CMK (cell line): ENCODE results near the gene DIO3.
"Not testable (repeated sequence)": the region's sequence is repeated elsewhere in the genome, so short reads cannot be mapped to it uniquely, and the experiment has no call there.

Experiments
- DNase-seq: peaks from one replicate; pipeline ENCODE4 v3.0.0-alpha.2; 2010; ENCODE audit warnings: low read depth

Gene DIO3

DNA sequence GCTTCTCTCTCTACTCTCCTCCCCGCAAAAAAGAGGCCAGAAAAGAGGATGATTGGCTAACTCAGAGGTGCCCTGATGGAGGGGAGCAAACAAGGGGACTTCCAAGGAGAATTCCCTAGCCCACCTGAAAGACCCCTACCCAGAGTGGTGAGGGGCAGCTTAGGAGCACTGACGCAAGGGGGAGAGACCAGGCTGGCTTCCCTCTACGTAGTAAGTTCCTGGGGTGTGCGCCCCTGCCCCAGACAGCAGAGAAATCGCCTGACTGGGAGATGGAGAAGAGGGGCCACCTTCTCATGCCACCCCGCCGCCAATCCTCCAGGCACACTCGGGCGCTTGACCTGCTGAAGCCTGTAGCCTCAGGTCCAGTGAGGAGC, 2.1 kb upstream of the DIO3 start:
- no peak for DNase-seq

DNA sequence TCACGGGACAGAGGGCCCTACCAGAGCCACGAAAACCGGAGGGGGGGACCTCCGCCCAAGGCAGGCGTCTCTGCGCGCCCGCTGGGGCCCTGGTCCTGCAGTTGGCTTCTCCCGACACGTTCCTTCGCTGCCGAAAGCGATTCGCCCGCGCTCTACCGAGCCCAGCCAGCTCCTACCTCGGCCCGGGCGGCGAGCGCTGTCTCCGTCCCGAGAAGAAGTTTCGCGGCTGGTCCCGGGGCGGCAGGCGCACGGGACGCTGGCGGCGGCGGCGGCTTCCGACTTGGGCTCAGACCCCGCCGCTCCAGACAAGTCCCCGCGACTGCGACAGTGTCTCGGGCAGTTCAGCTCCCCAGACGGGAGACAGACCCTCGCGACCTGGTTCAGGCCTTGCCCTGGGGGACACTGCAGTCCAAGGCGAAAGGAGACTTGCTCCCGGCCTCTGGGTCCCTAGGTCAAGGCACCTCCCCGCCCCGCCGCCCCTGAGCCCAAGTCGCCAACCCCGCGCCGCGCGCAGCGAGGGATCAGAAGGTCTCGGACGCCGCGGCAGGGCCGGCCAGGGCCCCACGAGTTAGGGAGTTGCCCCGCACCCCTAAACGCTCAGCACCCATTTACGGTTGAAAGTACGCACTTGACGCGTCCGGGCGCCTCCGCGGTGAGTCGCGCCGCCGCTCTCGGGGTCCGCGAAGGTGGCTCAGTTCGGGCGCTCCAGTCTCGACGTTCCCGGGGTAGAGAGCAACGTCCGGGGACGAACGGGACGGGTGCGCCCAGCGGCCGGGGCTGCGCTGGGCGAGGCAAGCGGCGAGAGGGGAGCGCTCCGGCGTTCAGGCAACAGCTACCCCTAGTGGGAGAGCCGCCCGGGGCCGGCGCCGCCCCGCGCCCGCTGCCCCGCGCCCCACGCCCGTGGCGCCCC, 1.4 kb upstream of the DIO3 start:
- no peak for DNase-seq

DNA sequence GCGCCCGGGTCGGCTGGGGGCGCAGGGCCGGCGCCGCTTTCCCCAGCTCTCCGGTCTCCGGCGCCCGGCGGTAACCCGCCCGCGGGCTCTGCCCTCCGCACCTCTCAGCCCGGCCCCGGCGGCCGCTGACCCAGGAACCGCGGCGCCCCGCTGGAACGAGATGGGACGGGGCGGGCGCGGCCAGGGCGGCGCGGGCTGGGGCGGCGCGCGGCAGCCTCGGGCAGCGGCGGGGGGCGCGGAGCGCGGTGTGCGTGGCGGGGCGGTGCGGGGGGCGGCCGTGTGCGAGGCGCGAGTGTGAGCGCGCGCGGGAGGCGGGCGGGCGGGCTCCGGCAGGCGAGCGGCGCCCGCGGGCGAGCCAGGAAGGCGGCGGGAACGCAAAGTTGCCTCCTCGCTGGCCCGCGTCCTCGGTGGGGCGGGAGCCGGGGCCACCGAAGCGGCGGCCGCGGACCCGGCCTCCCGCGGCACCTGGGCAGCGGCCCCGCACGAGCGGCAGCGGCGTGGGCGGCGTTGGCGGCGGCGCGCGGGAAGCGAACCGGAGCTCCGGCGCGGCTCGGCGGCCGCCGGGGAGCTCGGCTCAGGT, 671 bp upstream of the DIO3 start:
- no peak for DNase-seq

DNA sequence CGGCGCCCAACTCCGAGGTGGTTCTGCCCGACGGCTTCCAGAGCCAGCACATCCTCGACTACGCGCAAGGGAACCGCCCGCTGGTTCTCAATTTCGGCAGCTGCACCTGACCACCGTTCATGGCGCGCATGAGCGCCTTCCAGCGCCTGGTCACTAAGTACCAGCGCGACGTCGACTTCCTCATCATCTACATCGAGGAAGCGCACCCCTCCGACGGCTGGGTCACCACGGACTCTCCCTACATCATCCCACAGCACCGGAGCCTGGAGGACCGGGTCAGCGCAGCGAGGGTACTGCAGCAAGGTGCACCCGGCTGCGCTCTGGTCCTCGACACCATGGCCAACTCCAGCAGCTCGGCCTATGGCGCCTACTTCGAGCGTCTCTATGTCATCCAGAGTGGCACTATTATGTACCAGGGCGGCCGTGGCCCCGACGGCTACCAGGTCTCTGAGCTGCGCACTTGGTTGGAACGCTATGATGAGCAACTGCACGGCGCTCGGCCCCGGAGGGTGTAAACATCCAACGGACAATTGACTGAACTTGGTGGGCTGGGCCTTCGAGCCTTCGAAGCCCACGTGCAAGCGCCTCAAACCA, 699 bp downstream of the DIO3 start:
- DNase-seq = no peak

DNA sequence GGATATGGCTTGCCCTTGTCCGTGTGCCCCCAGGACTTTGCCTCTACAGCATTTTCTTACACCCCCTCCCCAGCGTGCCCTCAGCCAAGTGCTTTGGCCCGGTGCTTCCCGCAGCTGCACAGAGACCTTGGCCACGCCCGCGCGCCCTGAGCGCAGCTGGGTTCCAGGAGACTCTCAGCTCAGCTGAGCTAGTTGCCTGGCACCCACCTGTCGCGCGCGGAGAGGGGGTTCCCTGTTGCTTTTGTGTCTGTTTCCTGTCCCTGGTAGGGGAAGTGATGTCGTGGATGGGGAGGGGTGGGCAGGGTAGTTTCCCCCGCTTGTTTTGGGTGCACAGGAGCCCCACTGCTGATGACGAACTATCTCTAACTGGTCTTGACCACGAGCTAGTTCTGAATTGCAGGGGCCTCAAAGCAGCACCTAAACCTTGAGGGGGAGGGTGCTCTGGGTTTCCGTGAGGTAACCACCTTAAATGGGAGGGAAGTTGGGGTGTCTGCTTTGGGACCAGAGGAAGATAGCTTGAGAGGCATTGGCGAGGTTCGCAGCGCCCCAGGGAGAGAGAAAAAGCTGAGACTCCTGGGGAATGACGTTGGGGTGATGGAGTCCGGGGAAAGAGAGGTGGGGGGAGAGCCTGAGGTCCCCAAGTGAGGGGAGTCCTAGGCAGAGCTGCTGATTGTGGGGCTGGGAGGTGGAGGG, 1.5 kb downstream of the DIO3 start:
- no peak for DNase-seq

DNA sequence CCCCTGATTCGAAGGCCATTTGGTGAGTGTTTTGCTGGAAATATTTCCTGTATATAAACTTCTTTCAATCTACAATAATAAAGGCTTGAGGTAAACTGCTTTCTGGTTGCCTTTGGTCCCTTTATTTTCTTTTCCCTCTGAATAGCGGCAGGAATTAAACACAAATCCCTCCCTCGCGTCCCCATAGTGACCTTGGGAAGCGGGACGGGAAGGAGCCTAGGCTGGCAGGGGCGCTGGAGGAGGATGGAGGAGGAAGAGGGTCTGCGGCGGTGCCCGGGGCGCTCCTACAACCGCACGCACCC, 2.0 kb downstream of the DIO3 start:
- DNase-seq = no peak

DNA sequence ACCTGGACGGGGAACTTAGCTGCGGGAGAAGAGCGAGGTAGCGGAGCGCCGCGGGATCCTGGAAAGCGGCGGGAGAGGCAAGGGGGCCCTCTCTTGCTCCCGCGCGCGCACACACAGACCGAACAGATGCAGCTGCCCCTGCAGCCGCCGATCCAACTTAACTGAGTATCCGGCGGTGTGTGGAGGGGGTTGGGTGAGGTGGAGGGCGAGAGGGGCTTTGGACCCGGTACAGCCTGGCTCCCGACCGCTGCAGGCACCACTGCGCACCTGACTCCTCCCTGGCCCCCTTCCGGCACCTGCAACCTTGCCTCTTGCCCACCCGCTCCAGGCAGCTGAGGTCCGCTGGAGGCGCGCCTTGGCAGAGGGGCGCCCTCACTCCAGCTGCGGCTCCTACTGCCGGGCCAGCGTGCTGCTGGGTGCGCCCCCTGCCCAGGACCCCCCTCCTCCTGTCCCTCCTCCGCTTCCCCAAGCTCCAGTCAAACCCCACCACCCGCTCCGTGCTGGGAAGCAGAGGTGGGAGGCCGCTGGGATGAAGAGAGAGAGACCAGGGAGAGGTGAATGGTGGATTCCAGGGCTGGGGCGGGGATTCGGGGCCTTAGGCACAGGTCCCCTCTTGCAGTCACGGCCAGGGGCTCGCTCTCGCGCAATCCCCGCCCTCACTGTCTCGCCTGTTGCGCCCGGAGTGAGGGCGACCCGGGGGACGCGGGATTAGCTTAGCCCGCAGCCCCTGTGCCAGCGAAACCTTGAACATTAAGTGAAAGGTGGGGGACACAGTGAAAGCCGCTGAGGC, 2.6 kb downstream of the DIO3 start:
- no peak for DNase-seq

DNA sequence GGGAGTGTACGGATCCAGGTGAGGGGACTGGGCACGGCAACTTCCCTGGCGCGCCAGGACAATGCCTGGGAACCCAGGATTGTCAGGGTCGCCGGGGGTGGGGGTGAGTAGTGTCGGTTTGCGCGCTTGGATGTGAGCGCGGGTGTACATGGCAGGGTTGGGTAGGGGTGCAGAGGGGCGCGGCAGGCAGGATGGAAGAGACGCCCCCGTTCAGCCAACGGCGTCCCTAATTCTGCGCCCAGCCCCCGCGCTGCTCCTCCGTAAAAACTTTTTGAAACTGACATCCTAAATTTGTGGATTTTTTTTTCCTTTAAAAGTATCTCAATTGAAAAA, 3.1 kb downstream of the DIO3 start:
- no peak for DNase-seq

DNA sequence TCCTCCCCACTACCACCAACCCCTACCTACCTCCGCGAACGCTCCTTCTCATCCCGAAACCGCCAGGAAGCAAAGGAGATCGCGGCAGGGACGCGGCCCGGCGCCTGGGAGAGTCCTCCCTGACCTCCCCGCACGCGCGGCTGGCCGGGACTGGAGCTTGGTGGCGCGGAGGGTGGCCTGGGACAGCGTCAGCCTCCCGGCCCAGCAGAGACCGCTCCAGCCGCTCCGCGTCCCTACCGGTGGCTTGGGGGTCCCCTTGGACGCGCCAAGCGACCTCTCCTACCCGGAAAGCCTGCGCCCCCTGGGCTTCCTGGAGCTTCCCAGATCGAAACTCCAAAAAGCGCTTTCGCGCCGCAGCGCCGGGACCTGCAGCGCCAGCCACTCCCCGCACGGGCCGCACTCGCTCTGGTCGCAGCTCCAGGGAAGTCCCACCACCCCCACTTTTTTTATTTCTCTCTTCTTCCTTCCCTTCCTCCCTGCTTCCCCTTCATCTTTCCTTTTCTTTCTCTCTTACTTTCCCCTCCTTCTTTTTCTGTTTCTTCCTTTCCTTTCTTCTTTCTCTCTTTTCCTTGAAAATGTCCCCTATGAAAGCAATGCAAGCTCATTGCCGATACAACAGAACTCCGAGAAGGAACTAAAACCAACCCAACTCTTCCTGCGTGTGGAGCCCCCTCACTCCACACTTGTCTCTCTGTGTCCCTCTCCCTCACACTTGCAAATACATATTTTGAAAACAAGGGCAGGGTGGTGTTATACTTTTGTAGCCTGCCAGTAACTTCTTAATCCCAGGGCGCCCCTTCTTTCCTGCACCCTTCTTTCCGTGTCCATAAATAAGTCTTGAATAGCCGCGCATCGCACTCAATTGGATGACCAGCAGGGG, 3.8 kb downstream of the DIO3 start:
- DNase-seq = no peak

DNA sequence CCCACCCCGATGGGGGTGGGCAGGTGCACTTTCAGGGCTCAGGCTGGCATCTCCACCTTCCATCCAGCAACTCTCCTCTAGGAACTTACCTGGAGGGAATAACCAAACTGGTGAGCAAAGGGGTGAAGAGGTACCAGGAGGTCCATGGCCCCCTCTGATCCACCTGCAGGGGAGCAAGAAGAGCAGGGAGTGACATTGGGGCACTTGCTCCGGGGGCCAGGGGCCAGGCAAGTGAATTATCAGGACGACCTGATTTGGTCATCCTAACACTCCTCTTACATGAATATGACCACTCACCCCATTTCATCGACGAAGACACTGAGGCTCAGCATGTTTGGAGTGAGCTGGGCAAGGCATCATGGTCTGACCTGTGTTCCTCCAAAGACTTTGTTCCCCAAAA, 6.0 kb downstream of the DIO3 start:
- DNase-seq = no peak

DNA sequence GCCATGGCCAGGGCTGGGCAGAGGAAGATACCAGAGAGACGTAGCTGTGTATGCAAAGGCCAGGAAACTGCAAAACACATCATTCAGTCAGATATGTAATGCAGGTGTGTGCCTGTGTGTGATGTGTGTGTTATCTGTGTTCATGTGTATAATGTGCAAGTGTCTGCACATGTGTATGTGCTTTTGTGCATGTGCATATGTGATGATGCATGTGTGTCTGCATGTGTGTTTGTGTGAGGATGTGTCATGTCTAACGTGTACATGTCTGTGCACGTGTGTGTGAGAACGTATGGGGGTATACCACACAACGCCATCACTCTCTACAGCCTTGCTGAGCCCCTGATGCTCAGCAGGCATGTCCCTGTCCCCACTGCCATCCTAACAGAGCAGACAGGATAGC, 9.7 kb downstream of the DIO3 start:
- no peak for DNase-seq

DNA sequence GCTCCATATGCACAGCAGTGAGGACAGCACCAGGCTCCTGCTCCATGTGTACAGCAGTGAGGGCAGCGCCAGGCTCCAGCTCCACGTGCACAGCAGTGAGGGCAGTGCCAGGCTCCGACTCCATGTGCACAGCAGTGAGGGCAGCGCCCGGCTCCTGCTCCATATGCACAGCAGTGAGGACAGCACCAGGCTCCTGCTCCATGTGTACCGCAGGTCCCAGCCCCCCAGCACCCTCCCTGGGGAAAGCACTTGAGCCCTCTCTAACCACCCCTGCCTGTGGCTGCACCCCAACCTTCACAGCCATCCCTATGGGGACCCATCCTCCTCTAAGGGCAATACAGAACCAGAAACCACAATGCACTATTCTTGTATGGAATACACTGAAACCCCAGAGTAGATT, 11.2 kb downstream of the DIO3 start:
- not testable (repeated sequence) for DNase-seq

DNA sequence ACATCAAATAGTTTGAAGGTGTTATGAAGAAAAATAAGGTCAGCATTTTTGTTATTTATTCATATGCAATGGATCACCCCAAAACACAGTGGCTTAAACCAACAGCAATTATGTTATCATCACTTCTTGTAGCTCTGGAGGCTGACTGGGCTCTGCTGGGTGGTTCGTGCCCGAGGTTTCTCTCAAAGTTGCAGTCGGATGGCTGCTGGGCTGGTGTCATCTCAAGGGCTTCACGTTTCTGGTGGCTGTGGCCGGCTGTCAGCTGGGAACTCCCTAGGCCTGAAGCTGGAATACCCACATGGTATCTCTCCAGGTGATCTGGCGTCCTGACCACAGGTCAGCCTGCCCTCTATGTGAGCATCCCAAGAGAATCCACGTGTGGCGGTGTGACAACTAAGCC, 12.0 kb downstream of the DIO3 start:
- DNase-seq = no peak

DNA sequence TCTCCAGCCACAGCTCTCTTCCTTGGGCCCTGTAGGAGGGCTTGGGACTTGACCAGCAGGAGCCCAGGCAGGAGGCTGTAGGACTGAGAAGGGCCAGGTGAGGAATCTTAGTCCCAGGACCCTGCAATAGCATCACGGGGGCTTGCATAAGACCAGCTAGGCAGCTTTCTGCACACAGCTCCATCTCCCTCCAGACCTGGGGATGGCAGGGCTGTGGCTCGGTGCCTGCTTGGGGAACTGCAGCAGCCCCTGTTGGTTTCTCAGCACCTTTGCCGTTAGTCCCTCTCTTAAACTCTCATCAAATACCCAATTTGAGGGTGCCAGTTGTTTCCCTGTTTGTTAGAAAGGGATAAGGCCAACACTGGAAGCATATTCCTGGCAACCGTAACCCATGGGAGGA, 14.3 kb downstream of the DIO3 start:
- no peak for DNase-seq

DNA sequence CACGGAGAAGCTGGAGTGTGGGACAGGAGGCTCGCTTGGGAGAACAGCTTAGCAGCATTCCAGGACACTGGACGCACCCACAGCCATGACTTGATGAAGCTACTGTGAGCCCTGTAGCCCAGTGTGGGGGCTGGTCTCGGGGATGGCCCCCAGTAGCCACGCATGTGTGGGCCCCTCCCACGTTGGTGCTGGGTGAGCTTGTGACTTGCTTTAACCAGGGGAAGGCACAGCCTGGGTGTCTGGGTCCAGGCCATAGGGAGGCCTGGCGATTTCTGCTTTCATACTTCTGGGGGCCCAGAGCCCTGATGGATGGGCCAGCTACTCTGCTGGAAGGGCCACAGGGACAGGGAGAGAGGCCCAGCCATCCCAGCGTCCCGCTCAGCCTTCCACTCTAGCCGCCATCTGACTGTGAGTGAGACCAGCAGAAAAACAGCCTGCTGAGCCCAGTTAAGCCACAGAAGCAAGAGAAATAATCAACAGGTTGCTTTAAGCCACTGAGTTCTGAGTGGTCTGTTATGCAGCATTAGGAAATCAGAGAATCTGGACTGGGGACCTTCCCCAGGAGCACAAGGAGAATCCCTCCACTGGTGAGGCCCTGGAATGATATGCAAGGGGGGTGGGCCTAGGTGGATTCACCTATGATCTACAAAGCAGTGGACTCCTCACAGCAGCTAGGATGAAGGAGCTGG, 16.1 kb downstream of the DIO3 start:
- DNase-seq = no peak

DNA sequence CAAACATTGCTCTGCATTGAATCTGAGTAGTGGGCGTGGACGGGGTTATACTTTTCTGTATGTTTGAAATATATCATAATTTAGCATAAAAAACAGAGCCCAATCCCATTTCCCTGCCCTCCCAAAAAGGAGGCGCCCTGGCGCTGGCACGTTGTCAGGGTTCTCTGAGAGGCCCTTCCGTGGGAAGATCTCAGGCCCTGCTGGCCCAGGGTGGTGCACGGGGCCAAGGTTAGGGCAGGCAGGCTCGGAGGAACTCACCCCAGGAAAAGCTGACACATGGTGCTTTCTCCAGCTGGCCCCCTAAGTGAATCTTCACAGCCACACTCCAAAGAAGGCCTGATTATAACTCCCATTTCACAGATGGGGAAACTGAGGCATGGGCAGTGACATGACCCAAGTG, 17.2 kb downstream of the DIO3 start:
- DNase-seq = no peak

DNA sequence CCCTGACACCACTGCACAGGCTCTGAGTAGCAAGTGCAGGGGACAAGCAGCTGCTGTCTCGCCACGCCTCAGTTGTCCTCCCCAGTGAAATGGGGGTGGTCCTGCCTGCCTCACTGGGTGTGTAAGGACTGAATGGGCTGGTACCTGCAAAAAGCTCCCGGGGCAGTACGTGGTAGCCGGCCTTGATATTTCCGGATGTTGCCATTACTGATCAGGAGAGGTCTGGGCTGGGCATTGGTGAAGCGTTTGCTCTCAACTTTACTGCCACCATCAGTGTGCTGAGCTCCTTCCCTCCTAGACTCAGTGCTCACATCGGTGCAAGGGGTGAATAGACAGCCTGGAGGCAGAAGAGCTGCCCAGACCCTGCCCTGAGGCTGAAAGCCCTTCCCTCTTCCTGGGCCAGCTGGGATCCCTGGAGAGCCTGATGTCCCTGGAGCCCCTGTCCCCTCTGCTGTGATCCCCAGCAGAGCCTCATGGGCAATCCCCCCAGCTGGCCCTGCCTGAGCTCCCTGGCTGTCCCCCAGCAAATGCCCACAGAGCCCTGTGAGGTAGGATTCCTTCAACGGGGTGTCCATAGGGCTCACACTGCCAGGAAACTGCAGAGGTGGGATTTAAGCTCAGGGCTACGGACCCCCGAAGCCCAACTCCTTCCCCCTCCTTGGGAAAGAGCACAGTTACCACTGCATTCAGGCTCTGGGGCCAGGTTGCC, 18.2 kb downstream of the DIO3 start:
- DNase-seq = no peak

DNA sequence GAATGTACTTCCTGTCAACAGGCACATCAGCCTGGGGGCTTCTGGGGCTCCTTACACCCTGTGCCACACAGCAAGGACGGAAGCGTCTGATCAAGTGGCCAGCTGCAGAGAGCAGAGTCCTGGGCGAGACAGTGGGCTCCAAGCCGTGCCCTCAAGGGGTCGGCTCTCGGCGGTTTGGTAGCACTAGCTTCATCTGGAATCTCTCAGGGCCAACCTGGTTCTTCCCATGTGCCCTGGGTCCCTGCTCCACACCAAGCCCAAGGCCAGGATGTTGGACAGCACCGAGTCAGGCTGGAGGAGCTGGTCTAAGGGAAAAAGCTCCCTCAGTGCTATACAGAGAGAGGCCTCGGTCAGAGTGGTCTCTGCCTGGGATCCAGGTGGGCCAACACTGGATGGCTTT, 20.5 kb downstream of the DIO3 start:
- no peak for DNase-seq

DNA sequence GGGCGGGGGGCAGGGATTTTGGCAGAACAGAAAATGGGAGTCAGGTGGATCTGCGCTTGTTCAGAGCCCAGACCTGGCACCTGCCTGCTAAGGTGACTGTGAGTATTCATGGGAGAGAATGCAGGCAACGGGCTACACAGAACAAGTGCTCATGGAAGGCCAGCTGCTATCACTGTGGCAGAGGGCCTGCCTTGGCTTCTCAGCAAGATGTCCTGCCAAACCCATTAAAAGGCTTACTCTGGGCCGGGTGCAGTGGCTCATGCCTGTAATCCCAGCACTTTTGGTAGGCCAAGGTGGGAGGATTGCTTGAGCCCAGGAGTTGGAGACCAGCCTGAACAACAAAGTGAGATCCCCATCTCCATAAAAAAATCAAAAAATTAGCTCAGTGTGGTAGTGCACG, 21.0 kb downstream of the DIO3 start:
- no peak for DNase-seq

DNA sequence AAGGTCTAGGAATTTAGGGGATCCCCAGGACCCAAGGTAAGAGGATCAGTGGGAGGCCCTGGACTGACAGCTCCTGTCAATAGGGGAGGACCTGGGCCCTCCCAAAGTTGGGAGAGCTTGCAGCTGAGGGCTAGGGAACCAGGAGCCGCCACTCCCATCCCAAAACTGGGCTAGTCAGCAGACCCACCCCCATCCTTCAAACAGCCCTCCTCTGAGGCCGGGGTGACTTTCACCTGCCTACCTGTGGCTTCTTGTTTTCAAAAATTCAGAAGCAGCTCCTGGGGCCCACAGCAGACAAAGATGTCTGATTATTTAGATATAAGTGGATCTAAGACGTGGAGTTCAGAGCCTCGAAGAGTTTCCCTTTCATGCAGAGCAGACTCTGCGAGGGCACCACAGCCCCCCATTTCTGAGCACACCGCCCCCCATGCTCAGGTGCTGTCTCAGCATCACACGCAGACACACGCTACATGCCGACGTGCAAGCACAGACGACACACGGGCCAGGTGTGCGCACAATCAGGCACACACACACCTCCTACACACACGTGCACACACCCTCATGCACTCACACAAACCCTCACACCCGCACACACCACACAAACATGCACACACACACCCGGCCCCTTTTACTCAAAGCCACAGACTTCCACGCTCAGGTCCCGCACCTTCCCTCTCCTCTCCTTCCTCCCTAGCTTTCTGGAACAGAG, 21.9 kb downstream of the DIO3 start:
- DNase-seq = no peak
